Stimulated activated effector memory CD8-positive, alpha-beta T cell treated with anti-CD3 and anti-CD28 coated beads, Interleukin-12 subunit alpha, Interleukin-12 subunit beta, amount 100 ng/mL, for 72 hours (primary cell): ENCODE results near the gene CER1.

Experiments
- ATAC-seq: fragments of 150-1000 bp; cut with Tn5 transposase; 2 replicates; pipeline ENCODE4 v1.10.0; 2021
- DNase-seq, 2 donors: peaks; one replicate each; pipeline ENCODE4 v3.0.0; 2021 to 2022; ENCODE audit warnings: low spot score in 2 of 2
- H3K27ac Mint-ChIP-seq: one replicate; pipeline ENCODE4 v1.8.0; 2022; ENCODE audit warnings: mild to moderate bottlenecking, mixed read lengths
- H3K36me3 Mint-ChIP-seq: one replicate; pipeline ENCODE4 v1.8.0; 2022; ENCODE audit warnings: mild to moderate bottlenecking, mixed read lengths
- H3K4me1 Mint-ChIP-seq: one replicate; pipeline ENCODE4 v1.8.0; 2022; ENCODE audit warnings: mixed read lengths
- H3K4me3 Mint-ChIP-seq: one replicate; pipeline ENCODE4 v1.8.0; 2022; ENCODE audit warnings: mild to moderate bottlenecking, mixed read lengths
- H3K9me3 Mint-ChIP-seq: one replicate; pipeline ENCODE4 v1.8.0; 2022; ENCODE audit warnings: mixed read lengths

CER1 gene

GRCh38 chr9:14722391-14723035, at the start of gene CER1:
TSS of gene CER1 (minus strand) at chr9:14722733. CDS start at chr9:14722672, 61 bp downstream.
- Mint-ChIP-seq H3K4me1 (no peaks in the 10 kb centered on the region), H3K9me3 (no peaks in the 10 kb centered on the region), H3K4me3 (no peak within 1 kb of the TSS), H3K36me3 (no peaks in the 10 kb centered on the region), H3K27ac (no peak within 1 kb of the TSS)
- no peak for DNase-seq
- ATAC-seq = no peak

GRCh38 chr9:14770592-14770991, 48.1 kb upstream of the CER1 start:
- no peak for ATAC-seq
- no peaks in the 10 kb centered on the region for H3K36me3 Mint-ChIP-seq
- no peaks in the 10 kb centered on the region for H3K4me1 Mint-ChIP-seq
- no peak overlapping the region for H3K4me3 Mint-ChIP-seq
- no peak for DNase-seq
- H3K27ac Mint-ChIP-seq = no peak overlapping the region
- H3K9me3 Mint-ChIP-seq = no peaks in the 10 kb centered on the region

- DNase-seq (no peak), ATAC-seq (no peak)
- Mint-ChIP-seq H3K9me3 (no peaks in the 10 kb centered on the region), H3K4me1 (no peaks in the 10 kb centered on the region), H3K36me3 (no peaks in the 10 kb centered on the region), H3K4me3 (no peak overlapping the region), H3K27ac (no peak overlapping the region)
Observed at GRCh38 chr9:14769230-14769571, 46.7 kb upstream of the CER1 start.

GRCh38 chr9:14768405-14769229, 46.1 kb upstream of the CER1 start:
- no peak overlapping the region for H3K4me3 Mint-ChIP-seq
- no peak for DNase-seq

GRCh38 chr9:14766299-14766698, 43.8 kb upstream of the CER1 start:
- H3K9me3 Mint-ChIP-seq = no peaks in the 10 kb centered on the region
- ATAC-seq = no peak
- no peaks in the 10 kb centered on the region for H3K4me1 Mint-ChIP-seq
- H3K27ac Mint-ChIP-seq = no peak overlapping the region
- DNase-seq = no peak
- H3K36me3 Mint-ChIP-seq = no peaks in the 10 kb centered on the region
- H3K4me3 Mint-ChIP-seq = no peak overlapping the region

More at GRCh38 chr9:14768405-14769229, 46.1 kb upstream of the CER1 start:
- Mint-ChIP-seq H3K9me3 (no peaks in the 10 kb centered on the region), H3K27ac (no peak overlapping the region), H3K36me3 (no peaks in the 10 kb centered on the region), H3K4me1 (no peaks in the 10 kb centered on the region)
- ATAC-seq = no peak

- Mint-ChIP-seq H3K27ac (no peak overlapping the region), H3K36me3 (no peaks in the 10 kb centered on the region), H3K9me3 (no peaks in the 10 kb centered on the region), H3K4me3 (no peak overlapping the region), H3K4me1 (no peaks in the 10 kb centered on the region)
- ATAC-seq (no peak), DNase-seq (no peak)
Observed at GRCh38 chr9:14761584-14761983, 39.1 kb upstream of the CER1 start.

GRCh38 chr9:14760060-14760459, 37.5 kb upstream of the CER1 start:
- Mint-ChIP-seq H3K27ac (no peak overlapping the region), H3K36me3 (no peaks in the 10 kb centered on the region), H3K9me3 (no peaks in the 10 kb centered on the region), H3K4me3 (no peak overlapping the region), H3K4me1 (no peaks in the 10 kb centered on the region)
- DNase-seq (no peak), ATAC-seq (no peak)

- no peak overlapping the region for H3K4me3 Mint-ChIP-seq
- DNase-seq (no peak), ATAC-seq (no peak)
- H3K27ac Mint-ChIP-seq = no peak overlapping the region
- H3K36me3 Mint-ChIP-seq = no peaks in the 10 kb centered on the region
- H3K4me1 Mint-ChIP-seq = no peaks in the 10 kb centered on the region
- H3K9me3 Mint-ChIP-seq = no peaks in the 10 kb centered on the region
Observed at GRCh38 chr9:14756291-14756690, 33.8 kb upstream of the CER1 start.

- Mint-ChIP-seq H3K36me3 (no peaks in the 10 kb centered on the region), H3K9me3 (no peaks in the 10 kb centered on the region), H3K4me1 (no peaks in the 10 kb centered on the region), H3K4me3 (no peak overlapping the region), H3K27ac (no peak overlapping the region)
- ATAC-seq = no peak
- DNase-seq = no peak
Observed at GRCh38 chr9:14752871-14753270, 30.3 kb upstream of the CER1 start.

GRCh38 chr9:14752271-14752670, 29.7 kb upstream of the CER1 start:
- H3K4me1 Mint-ChIP-seq = no peaks in the 10 kb centered on the region
- no peaks in the 10 kb centered on the region for H3K36me3 Mint-ChIP-seq
- no peaks in the 10 kb centered on the region for H3K9me3 Mint-ChIP-seq
- H3K4me3 Mint-ChIP-seq = no peak overlapping the region
- no peak for ATAC-seq
- H3K27ac Mint-ChIP-seq = no peak overlapping the region
- DNase-seq = no peak

GRCh38 chr9:14750821-14751220, 28.3 kb upstream of the CER1 start:
- DNase-seq (no peak), ATAC-seq (no peak)
- Mint-ChIP-seq H3K4me3 (no peak overlapping the region), H3K4me1 (no peaks in the 10 kb centered on the region), H3K9me3 (no peaks in the 10 kb centered on the region), H3K27ac (no peak overlapping the region), H3K36me3 (no peaks in the 10 kb centered on the region)

- ATAC-seq (no peak), DNase-seq (no peak)
- no peaks in the 10 kb centered on the region for H3K9me3 Mint-ChIP-seq
- no peaks in the 10 kb centered on the region for H3K36me3 Mint-ChIP-seq
- no peaks in the 10 kb centered on the region for H3K4me1 Mint-ChIP-seq
- no peak overlapping the region for H3K27ac Mint-ChIP-seq
- H3K4me3 Mint-ChIP-seq = no peak overlapping the region
Observed at GRCh38 chr9:14749741-14750211, 27.2 kb upstream of the CER1 start.

- Mint-ChIP-seq H3K4me3 (no peak overlapping the region), H3K4me1 (no peaks in the 10 kb centered on the region), H3K9me3 (no peaks in the 10 kb centered on the region), H3K27ac (no peak overlapping the region), H3K36me3 (no peaks in the 10 kb centered on the region)
- DNase-seq (no peak), ATAC-seq (no peak)
Observed at GRCh38 chr9:14748373-14748772, 25.8 kb upstream of the CER1 start.

- Mint-ChIP-seq H3K27ac (no peak overlapping the region), H3K4me3 (no peak overlapping the region), H3K36me3 (no peaks in the 10 kb centered on the region), H3K4me1 (no peaks in the 10 kb centered on the region), H3K9me3 (no peaks in the 10 kb centered on the region)
- no peak for ATAC-seq
- DNase-seq = no peak
Observed at GRCh38 chr9:14747111-14747510, 24.6 kb upstream of the CER1 start.

- Mint-ChIP-seq H3K27ac (no peak overlapping the region), H3K4me3 (no peak overlapping the region), H3K36me3 (no peaks in the 10 kb centered on the region), H3K4me1 (no peaks in the 10 kb centered on the region), H3K9me3 (no peaks in the 10 kb centered on the region)
- ATAC-seq (no peak), DNase-seq (no peak)
Observed at GRCh38 chr9:14746626-14747025, 24.1 kb upstream of the CER1 start.

- no peaks in the 10 kb centered on the region for H3K9me3 Mint-ChIP-seq
Observed at GRCh38 chr9:14744768-14745167, 22.2 kb upstream of the CER1 start.

More at GRCh38 chr9:14744768-14745167, 22.2 kb upstream of the CER1 start:
- no peaks in the 10 kb centered on the region for H3K36me3 Mint-ChIP-seq
- no peak for DNase-seq
- ATAC-seq = no peak
- H3K27ac Mint-ChIP-seq = no peak overlapping the region
- no peaks in the 10 kb centered on the region for H3K4me1 Mint-ChIP-seq
- H3K4me3 Mint-ChIP-seq = no peak overlapping the region
